ENCODE data around the gene KANK2.

GRCh38 chr19:11145536-11145924 lies 51.8 kb downstream of the KANK2 start:
- TF ChIP-seq CTCF (IDR thresholded peaks at IDR 0.05) = no peak
- TF ChIP-seq POLR2A (IDR thresholded peaks at IDR 0.05) = no peak

Measured in adrenal gland (tissue), 5 donors.